HG03460 (cell line): ENCODE results near the gene ZNF561.
A peak's percentile ranks its signal among the peaks of the same experiment; 100 is the strongest.
"Not testable (repeated sequence)": the region's sequence is repeated elsewhere in the genome, so short reads cannot be mapped to it uniquely, and the experiment has no call there.

Experiments used
- ATAC-seq: cut with Tn5 transposase; IDR thresholded peaks from one replicate; pipeline ENCODE4 v1.9.1; 2021; ENCODE audit not compliant: unreplicated experiment

Gene ZNF561

DNA sequence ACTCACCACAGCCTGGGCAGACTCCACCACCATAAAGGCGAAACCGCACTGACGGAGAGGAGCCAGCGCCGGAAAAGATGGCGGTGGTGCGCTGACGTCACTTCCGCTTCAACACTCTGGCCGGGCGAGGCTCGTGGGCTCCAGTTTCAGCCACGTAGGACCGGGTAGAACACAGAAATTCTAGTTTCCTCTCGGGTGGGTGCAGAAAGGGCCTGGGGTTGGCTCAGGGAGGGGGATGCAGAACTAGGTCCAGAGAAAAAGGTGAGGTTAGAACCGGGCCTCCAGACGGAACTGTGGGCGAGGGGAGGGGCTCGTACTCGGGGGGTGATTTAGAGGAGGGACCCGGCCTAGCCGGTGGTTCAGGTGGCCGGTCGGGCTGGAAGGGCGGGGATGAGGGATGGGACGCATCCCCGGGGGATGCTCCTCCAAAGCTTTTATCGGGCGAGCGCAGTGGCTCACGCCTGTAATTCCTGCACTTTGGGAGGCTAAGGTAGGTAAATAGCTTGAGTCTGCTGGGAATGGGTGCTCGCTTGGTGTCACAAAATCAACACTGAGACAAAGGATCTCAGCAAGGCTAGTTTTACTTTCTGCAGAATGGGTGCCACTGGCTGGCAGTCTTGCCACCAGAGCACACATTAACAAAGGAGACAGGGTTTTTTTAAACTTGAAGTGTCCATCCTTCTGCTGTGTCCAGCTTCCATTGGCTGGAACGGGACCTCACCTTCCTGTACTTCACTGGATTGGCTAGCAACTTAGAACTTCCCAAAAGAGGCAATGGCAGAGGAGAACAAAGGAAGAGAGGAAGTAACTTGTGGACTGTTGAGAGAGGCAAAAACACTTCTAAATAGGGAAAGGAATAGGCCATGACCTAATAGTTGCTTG lies at the start of gene ZNF561:
ZNF561 (minus strand) TSS at position 77 of the 882 bp plus-strand sequence. CDS start 1,776 bp downstream, outside the sequence.
- peak; percentile 66 for ATAC-seq

DNA sequence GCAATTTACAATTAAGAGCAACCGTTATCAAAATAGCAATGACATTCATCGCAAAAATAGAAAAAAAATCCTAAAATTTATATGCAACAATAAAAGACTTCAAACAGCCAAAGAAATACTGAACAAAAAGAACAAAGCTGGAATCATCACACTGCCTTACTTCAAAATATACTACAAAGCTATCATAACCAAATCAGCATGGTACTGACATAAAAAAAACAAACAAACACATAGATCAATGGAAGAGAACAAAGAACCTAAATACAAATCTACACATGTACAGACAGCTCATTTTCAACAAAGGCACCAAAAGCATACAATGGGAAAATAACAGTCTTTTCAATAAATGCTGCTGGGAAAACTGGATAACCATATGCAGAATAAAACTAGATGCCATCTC lies 47.5 kb upstream of the ZNF561 start:
- no peak for ATAC-seq

DNA sequence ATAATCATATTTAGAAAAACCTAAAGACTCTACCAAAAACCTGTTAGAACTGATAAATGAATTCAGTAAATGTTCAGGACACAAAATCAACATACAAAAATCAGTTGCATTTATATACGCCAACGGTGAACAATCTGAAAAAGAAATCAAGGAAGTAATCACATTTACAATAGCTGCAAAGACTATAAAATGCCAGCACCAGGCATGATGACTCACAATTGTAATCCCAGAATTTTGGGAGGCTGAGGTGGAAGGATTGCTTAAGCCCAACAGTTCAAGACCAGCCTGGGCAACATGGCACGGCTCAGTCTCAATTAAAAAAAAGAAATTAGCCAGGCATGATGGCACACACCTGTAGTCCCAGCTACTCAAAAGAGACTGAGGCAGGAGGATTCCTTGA lies 46.9 kb upstream of the ZNF561 start:
- no peak for ATAC-seq

GRCh38 chr19:9658769-9659168 lies 37.7 kb upstream of the ZNF561 start:
- no peak for ATAC-seq

DNA sequence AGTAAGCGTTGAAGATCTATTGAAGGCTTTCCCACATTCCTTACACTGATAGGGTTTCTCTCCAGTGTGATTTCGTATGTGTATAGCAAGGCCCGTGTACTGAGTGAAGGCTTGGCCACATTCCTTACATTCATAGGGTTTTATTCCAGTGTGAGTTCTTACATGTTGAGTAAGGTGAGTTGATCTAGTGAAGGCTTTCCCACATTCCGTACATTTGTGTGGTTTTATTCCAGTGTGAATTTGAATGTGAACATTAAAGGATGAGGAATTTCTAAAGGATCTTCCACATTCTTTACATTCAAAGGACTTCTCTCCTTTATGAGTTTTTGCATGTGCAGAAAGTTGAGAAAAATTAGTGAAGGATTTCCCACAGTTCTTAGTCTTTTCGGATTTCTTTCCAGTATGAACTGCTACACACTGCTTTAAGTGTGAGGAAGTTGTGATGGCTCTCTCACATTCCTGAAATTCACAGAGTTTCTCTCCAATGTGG lies 32.1 kb upstream of the ZNF561 start:
- ATAC-seq, result not testable (repeated sequence)

DNA sequence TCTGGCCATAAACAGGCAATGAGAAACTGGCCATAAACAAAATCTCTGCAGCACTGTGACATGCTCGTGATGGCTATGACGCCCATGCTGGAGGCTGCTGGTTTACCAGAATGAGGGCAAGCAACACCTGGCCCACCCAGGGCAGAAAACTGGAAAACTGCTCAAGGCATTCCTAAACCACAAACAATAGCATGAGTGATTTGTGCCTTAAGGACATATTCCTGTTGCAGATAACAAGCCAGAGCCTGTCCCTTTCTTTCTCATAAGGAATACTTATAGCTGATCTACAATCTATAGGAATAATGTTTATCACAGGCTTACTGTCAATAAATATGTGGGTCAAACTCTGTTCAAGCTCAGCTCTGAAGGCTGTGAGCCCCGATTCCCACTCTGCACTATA lies 30.4 kb upstream of the ZNF561 start:
- not testable (repeated sequence) for ATAC-seq

DNA sequence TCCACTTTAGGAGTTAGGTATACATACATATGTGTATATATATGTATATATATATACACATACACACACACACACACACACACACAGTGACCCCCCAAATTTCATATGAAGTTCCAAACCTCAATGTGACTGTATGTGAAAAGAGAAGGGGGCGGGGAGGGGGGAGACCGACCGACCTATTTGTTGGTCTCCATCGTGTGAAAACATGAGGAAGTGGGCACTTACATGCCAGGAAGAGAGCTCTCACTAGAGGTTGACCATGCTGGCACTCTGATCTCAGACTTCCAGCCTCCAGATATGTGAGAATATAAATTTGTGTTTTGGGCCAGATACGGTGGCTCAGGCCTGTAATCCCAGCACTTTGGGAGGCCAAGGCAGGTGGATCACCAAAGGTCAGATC lies 29.3 kb upstream of the ZNF561 start:
- no peak for ATAC-seq

DNA sequence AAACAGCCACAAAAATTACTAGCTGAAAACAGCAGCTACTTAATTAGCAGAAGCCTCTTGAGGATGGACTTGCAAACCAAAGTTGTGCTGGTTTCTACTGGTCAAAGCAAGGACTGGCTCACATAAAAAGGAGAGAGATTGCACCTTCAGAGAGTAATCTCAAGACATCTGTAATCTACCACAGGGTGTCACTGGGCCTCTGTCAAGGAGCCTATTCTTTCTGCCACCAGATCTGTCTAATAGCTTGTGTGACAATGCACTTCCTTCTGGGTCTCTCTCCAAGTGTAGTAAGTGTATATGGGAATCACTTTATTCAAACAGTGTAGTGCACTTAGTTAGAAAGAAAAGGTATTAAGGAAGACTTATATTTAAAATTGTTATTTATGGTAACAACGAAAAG lies 24.4 kb upstream of the ZNF561 start:
- ATAC-seq, result no peak

- no peak for ATAC-seq
These were observed 23.4 kb upstream of the ZNF561 start for GRCh38 chr19:9644472-9644871.

DNA sequence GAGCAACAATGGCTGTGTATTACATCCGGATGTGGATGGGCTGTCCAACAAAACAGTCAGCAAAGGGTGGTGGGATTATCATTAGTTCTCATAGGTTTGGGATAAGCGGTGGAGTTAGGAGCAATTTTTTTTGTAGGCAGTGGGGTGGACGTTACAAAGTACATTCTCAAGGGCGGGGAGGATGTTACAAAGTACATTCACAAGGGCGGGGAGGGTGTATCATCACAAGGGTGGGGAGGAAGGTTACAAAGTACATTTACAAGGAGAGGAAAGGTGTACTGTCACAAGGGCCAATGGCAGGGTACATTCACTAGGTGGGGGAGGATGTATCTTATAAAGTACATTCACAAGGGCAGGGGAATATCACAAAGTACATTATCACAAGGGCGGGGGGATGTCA lies 20.8 kb upstream of the ZNF561 start:
- ATAC-seq, result no peak

DNA sequence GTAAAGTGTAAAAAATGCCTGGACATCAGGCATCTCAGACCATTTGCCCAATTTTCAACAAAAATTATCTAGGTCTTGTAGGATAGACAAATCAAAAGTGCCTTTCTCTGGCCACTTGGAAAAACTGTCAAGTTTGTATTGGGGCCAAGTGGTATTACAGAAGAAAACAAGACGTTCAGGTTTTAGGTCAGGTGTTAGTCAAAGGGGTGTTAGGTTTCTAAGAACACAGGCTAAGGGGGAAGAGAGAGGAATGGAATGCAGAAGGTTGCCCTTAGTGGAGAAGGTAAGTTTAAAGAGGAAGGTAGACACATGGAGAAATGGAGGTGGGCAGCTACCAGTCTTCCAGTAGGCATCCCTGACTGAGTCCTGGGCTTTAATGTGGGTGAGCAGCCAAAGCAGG lies 19.9 kb upstream of the ZNF561 start:
- ATAC-seq, result no peak

- no peak for ATAC-seq
These were observed 15.0 kb upstream of the ZNF561 start for GRCh38 chr19:9636018-9636417.

DNA sequence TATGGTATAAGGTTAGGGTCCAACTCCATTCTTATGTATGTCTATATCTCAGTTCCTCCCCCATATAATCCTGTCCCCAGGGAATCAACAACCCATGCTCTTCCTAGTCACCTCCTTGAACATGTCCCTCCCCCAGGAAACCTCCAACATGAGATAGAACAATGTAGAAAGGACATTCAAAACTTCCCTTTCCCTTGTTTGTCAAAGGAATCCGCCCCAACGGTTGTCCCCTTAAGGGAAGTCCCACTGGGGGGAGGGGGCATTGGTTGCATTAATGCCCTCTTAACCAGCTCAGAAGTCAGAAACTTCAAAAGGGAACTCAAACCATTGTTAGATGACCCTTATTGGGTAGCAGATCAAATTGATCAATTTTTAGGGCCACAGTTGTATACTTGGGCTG lies 6.8 kb upstream of the ZNF561 start:
- no peak for ATAC-seq

GRCh38 chr19:9622531-9622930 lies 1.5 kb upstream of the ZNF561 start:
- no peak for ATAC-seq

DNA sequence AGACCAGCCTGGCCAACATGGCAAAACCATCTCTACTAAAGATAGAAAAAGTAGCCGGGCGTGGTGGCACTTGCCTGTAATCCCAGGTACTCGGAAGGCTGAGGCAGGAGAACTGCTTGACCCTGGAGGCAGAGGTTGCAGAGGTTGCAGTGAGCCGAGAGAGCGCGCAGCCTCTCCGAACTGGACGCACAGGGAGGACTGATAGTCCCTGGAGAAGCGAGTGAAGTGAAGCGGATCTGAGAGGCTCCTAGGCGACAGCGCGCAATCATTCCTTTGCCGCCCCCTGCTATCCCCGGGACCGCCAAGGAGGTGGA lies 233 bp downstream of the ZNF561 start:
- peak; percentile 17 for ATAC-seq

DNA sequence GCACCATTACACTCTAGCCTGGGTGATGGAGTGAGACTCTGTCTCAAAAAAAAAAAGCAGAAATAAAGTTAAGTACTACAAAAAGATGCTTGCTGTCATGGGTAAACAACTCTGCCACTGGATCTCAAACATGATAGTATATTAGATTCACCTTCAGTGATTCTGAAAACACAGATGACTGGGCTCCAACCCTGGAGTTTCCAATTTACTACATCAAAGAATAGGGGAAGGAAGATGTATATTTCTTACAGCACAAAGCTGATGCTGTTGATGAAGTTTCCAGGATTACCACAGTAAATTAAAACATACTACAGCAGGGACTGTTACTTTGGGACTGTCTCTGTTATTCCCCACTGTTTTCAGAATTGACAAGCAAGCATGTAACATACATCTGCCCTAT lies 5.2 kb downstream of the ZNF561 start:
- no peak for ATAC-seq

DNA sequence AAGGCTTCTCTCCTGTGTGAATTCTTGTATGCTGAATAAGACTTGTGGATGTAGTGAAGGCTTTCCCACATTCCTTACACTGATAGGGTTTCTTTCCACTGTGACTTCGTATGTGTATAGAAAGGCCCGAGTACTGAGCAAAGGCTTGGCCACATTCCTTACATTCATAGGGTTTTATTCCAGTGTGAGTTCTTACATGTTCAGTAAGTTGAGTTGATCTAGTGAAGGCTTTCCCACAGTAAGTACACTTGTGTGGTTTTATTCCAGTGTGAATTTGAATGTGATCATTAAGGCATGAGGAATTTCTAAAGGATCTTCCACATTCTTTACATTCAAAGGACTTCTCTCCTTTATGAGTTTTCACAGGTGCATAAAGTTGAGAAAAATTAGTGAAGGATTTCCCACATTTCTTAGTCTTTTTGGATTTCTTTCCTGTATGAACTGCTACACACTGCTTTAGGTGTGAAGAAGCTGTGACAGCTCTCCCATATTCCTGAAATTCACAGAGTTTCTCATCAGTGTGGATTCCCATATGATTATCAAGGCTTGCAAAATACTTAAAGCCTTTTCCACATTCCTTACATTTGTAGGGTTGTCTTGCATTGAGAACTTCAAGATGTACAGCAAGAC lies 10.4 kb downstream of the ZNF561 start:
- no peak for ATAC-seq

DNA sequence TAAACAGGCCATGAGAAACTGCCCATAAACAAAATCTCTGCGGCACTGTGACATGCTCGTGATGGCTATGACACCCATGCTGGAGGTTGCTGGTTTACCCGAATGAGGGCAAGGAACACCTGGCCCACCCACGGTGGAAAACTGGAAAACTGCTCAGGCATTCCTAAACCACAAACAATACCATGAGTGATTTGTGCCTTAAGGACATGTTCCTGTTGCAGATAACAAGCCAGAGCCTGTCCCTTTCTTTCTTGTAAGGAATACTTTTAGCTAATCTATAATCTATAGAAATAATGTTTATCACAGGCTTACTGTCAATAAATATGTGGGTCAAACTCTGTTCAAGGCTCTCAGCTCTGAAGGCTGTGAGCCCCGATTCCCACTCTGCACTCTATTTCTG lies 12.1 kb downstream of the ZNF561 start:
- no peak for ATAC-seq

- no peak for ATAC-seq
These were observed 24.0 kb downstream of the ZNF561 start for GRCh38 chr19:9597027-9597426.

- ATAC-seq, result no peak
These were observed 34.3 kb downstream of the ZNF561 start for GRCh38 chr19:9586764-9587163.

- ATAC-seq, result peak; percentile 82
These were observed 36.8 kb downstream of the ZNF561 start, which contains the start of gene ZNF121 for GRCh38 chr19:9584073-9584833. TSS of gene ZNF121 (minus strand) at chr19:9584504. CDS start at chr19:9568097, 16,407 bp downstream.
